Breast epithelium (tissue), 3 donors: ENCODE results near the gene SORBS2.

Experiments used
- CTCF ChIP-seq, 3 donors: fragments of 450-650 bp; IDR thresholded peaks; one replicate each; pipeline ENCODE4 v1.5.1; 2016 to 2017; ENCODE audit warnings: antibody characterized with exemption in 3 of 3, mild to moderate bottlenecking in 3 of 3, moderate library complexity in 3 of 3
- POLR2A ChIP-seq: fragments of 450-650 bp; IDR thresholded peaks from one replicate; pipeline ENCODE4 v1.6.1; 2016; ENCODE audit warnings: antibody characterized with exemption, mild to moderate bottlenecking, moderate library complexity

- TF ChIP-seq CTCF (IDR thresholded peaks at IDR 0.05) (no peak), POLR2A (no peak)
Observed at GRCh38 chr4:185758807-185759206, 53.2 kb downstream of the SORBS2 start.
